Mononuclear cell (primary cell): ENCODE measurements around the gene SLC17A1. TPM values are rescaled to one million over a fixed set of nuclear protein-coding genes. Genes with fewer than 3 reads are reported as not detected.
"Not testable (repeated sequence)": the region's sequence is repeated elsewhere in the genome, so short reads cannot be mapped to it uniquely, and the experiment has no call there.

Source experiments
- H3K27me3 ChIP-seq: 2 replicates; pipeline ENCODE4 v1.6.0; 2011; ENCODE audit warnings: low read length, control low read depth; ENCODE audit not compliant: insufficient read depth
- H3K4me1 ChIP-seq: 2 replicates; pipeline ENCODE4 v1.5.1; 2011; ENCODE audit warnings: mild to moderate bottlenecking, low read length, control low read depth; ENCODE audit not compliant: insufficient read depth
- H3K4me3 ChIP-seq: 2 replicates; pipeline ENCODE4 v1.5.1; 2011; ENCODE audit warnings: mild to moderate bottlenecking, low read length, moderate library complexity
- H3K9me3 ChIP-seq: 2 replicates; pipeline ENCODE4 v1.5.1; 2011; ENCODE audit warnings: low read depth, mild to moderate bottlenecking, control low read depth, low read length
- total RNA-seq: library from RNA; depleted of rRNA; stranded (reverse); fragments of >200 nt; gene quantifications from one replicate; pipeline ENCODE4 v1.2.3, GENCODE V29; 2012

SLC17A1 gene
- total RNA-seq, 1 donor, result not detected

- H3K9me3 ChIP-seq, result no peaks in the 10 kb centered on the region
- no peaks in the 10 kb centered on the region for H3K4me1 ChIP-seq
- no peaks in the 10 kb centered on the region for H3K27me3 ChIP-seq
- no peak overlapping the region for H3K4me3 ChIP-seq
Measured at GRCh38 chr6:25756382-25757363, 75.2 kb downstream of the SLC17A1 start.

GRCh38 chr6:25755483-25755882 lies 76.4 kb downstream of the SLC17A1 start:
- Histone ChIP-seq H3K27me3 (no peaks in the 10 kb centered on the region), H3K4me3 (no peak overlapping the region), H3K4me1 (no peaks in the 10 kb centered on the region), H3K9me3 (no peaks in the 10 kb centered on the region)

- H3K4me1 ChIP-seq, result no peaks in the 10 kb centered on the region
- no peak within 1 kb of the TSS for H3K4me3 ChIP-seq
- H3K27me3 ChIP-seq, result no peaks in the 10 kb centered on the region
- H3K9me3 ChIP-seq, result no peaks in the 10 kb centered on the region
Measured at GRCh38 chr6:25754535-25754934, 77.3 kb downstream of the SLC17A1 start, which contains the start of gene SLC17A4. Gene SLC17A4 (plus strand): TSS chr6:25754742. CDS start chr6:25761963, 7,221 bp downstream.

- no peaks in the 10 kb centered on the region for H3K27me3 ChIP-seq
- no peaks in the 10 kb centered on the region for H3K9me3 ChIP-seq
- no peaks in the 10 kb centered on the region for H3K4me1 ChIP-seq
- H3K4me3 ChIP-seq, result no peak overlapping the region
Measured at GRCh38 chr6:25753079-25753478, 78.8 kb downstream of the SLC17A1 start.

GRCh38 chr6:25750906-25751305 lies 80.9 kb downstream of the SLC17A1 start:
- no peaks in the 10 kb centered on the region for H3K4me1 ChIP-seq
- no peaks in the 10 kb centered on the region for H3K9me3 ChIP-seq
- no peaks in the 10 kb centered on the region for H3K27me3 ChIP-seq
- H3K4me3 ChIP-seq, result no peak overlapping the region

- H3K27me3 ChIP-seq, result no peaks in the 10 kb centered on the region
- H3K4me1 ChIP-seq, result no peaks in the 10 kb centered on the region
- H3K9me3 ChIP-seq, result no peaks in the 10 kb centered on the region
- H3K4me3 ChIP-seq, result no peak overlapping the region
Measured at GRCh38 chr6:25749837-25750236, 82.0 kb downstream of the SLC17A1 start.

GRCh38 chr6:25748601-25749517 lies 83.0 kb downstream of the SLC17A1 start:
- H3K27me3 ChIP-seq, H3K9me3 ChIP-seq, H3K4me1 ChIP-seq, H3K4me3 ChIP-seq: not testable (repeated sequence)

GRCh38 chr6:25748049-25748448 lies 83.8 kb downstream of the SLC17A1 start:
- H3K9me3 ChIP-seq, result no peaks in the 10 kb centered on the region
- H3K27me3 ChIP-seq, result no peaks in the 10 kb centered on the region
- no peaks in the 10 kb centered on the region for H3K4me1 ChIP-seq
- no peak overlapping the region for H3K4me3 ChIP-seq

- Histone ChIP-seq H3K27me3 (no peaks in the 10 kb centered on the region), H3K4me3 (no peak overlapping the region), H3K4me1 (no peaks in the 10 kb centered on the region), H3K9me3 (no peaks in the 10 kb centered on the region)
Measured at GRCh38 chr6:25747477-25747876, 84.4 kb downstream of the SLC17A1 start.

GRCh38 chr6:25746968-25747367 lies 84.9 kb downstream of the SLC17A1 start:
- no peak overlapping the region for H3K4me3 ChIP-seq
- H3K9me3 ChIP-seq, result no peaks in the 10 kb centered on the region
- H3K27me3 ChIP-seq, result no peaks in the 10 kb centered on the region
- no peaks in the 10 kb centered on the region for H3K4me1 ChIP-seq

GRCh38 chr6:25745836-25746235 lies 86.0 kb downstream of the SLC17A1 start:
- no peaks in the 10 kb centered on the region for H3K27me3 ChIP-seq
- no peaks in the 10 kb centered on the region for H3K9me3 ChIP-seq
- no peaks in the 10 kb centered on the region for H3K4me1 ChIP-seq
- no peak overlapping the region for H3K4me3 ChIP-seq

- no peaks in the 10 kb centered on the region for H3K4me1 ChIP-seq
- no peak overlapping the region for H3K4me3 ChIP-seq
- no peaks in the 10 kb centered on the region for H3K9me3 ChIP-seq
- no peaks in the 10 kb centered on the region for H3K27me3 ChIP-seq
Measured at GRCh38 chr6:25743868-25744267, 88.0 kb downstream of the SLC17A1 start.

- Histone ChIP-seq H3K4me3 (no peak overlapping the region), H3K9me3 (peaks cover 12% of the 10 kb centered on the region), H3K27me3 (peaks cover 18% of the 10 kb centered on the region), H3K4me1 (no peaks in the 10 kb centered on the region)
Measured at GRCh38 chr6:25735261-25735660, 96.6 kb downstream of the SLC17A1 start.
